Suprapubic skin (tissue), 4 donors: Measurements from ENCODE around the gene APOL1. TPM values are rescaled to one million over a fixed set of nuclear protein-coding genes. Genes with fewer than 3 reads are reported as not detected.

ENCODE experiments used
- DNase-seq, 2 donors: peaks; one replicate each; pipeline ENCODE4 v3.0.0-alpha.2; 2019; ENCODE audit warnings: low spot score in 2 of 2
- H3K27ac ChIP-seq: fragments of 200-600 bp; sonication (generic); one replicate; pipeline ENCODE4 v1.5.1; 2019
- H3K27me3 ChIP-seq: fragments of 200-600 bp; sonication (generic); one replicate; pipeline ENCODE4 v1.5.1; 2019
- H3K36me3 ChIP-seq: fragments of 200-600 bp; sonication (generic); one replicate; pipeline ENCODE4 v1.5.1; 2019
- H3K4me1 ChIP-seq: fragments of 200-600 bp; sonication (generic); one replicate; pipeline ENCODE4 v1.5.1; 2019
- H3K4me3 ChIP-seq: fragments of 200-600 bp; sonication (generic); one replicate; pipeline ENCODE4 v1.5.1; 2019; ENCODE audit warnings: mild to moderate bottlenecking
- H3K9me3 ChIP-seq: fragments of 200-600 bp; sonication (generic); one replicate; pipeline ENCODE4 v1.5.1; 2019
- EP300 ChIP-seq: sonication (generic); formaldehyde crosslinking; IDR thresholded peaks from one replicate; pipeline ENCODE4 v1.6.1; 2017; ENCODE audit warnings: antibody characterized with exemption
- POLR2A ChIP-seq, 2 donors: fragments of 450-650 bp; IDR thresholded peaks; one replicate each; pipeline ENCODE4 v1.6.1; 2017; ENCODE audit warnings: antibody characterized with exemption in 2 of 2, mild to moderate bottlenecking in 2 of 2, moderate library complexity in 2 of 2
- POLR2AphosphoS5 ChIP-seq, 3 donors: sonication (generic); formaldehyde crosslinking; IDR thresholded peaks; one replicate each; pipeline ENCODE4 v1.6.1; 2017; ENCODE audit warnings: antibody characterized with exemption in 3 of 3
- WGBS: methylation state at CpG from one replicate; pipeline ENCODE4 v1.1.5; 2018; 5-methylcytosine and 5-hydroxymethylcytosine counted together
- total RNA-seq, 4 donors: library from RNA; depleted of rRNA; stranded (reverse); fragments of >200 nt; gene quantifications; one replicate each; pipeline ENCODE4 v1.1.0, GENCODE V29; 2016
- TF ChIP-seq, protein P1 (sequence below), 2 donors: fragments of 200-600 bp in 1 of 2; fragments of 450-650 bp in 1 of 2; sonication (generic) in 1 of 2; IDR thresholded peaks; one replicate each; pipeline ENCODE4 v1.5.1; 2016 to 2019; ENCODE audit warnings: antibody characterized with exemption in 2 of 2, mild to moderate bottlenecking in 1 of 2, moderate library complexity in 1 of 2

Gene APOL1
- total RNA-seq, 4 donors from 2014 or later = 1.2 to 7.3 (median 3.0) TPM

DNA sequence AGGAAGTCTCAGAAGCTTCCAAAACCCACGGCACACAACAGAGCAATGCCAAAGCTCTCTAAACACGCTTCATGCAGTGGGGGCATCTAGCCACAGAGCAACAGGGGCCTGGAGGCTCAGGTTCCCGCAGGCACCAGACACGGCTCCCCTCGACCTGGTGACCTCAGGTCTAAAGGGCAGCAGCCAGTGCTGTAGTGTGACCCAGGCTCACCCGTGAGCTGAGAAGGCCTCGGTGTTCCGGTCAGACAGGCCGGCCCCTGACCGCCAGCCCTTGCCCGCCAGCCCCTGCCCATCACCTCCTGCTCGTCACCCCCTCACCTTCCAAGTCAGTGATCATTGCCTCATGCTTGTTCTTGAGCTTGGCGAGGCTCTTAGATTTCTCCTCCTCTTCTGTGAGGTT, 45.7 kb downstream of the APOL1 start:
- no peak overlapping the region for H3K27ac ChIP-seq

DNA sequence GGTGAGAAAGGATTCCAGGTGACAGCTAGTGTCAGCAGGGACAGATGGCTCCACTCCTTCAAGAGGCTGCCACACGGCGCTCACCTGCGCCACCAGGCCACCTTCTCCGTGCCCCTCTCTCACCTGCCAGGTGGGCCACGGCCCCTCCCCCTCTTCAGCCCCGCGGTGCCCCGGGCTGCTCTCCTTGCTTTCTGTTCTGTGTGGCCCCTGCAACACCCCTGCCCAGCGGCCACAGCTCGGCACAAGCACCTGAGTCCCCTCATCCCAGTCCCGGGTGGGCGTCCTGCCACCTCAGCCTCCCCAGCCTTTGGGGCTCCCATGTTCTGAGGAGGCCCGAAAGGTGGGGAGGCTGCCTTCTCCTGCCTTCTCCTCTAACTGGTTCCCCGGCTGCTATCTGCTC, 46.4 kb downstream of the APOL1 start:
- TF ChIP-seq EP300 (no peak), POLR2A (IDR thresholded peaks at IDR 0.05) (no peak), POLR2AphosphoS5 (IDR thresholded peaks at IDR 0.05) (no peak)
- TF ChIP-seq, protein P1, sequence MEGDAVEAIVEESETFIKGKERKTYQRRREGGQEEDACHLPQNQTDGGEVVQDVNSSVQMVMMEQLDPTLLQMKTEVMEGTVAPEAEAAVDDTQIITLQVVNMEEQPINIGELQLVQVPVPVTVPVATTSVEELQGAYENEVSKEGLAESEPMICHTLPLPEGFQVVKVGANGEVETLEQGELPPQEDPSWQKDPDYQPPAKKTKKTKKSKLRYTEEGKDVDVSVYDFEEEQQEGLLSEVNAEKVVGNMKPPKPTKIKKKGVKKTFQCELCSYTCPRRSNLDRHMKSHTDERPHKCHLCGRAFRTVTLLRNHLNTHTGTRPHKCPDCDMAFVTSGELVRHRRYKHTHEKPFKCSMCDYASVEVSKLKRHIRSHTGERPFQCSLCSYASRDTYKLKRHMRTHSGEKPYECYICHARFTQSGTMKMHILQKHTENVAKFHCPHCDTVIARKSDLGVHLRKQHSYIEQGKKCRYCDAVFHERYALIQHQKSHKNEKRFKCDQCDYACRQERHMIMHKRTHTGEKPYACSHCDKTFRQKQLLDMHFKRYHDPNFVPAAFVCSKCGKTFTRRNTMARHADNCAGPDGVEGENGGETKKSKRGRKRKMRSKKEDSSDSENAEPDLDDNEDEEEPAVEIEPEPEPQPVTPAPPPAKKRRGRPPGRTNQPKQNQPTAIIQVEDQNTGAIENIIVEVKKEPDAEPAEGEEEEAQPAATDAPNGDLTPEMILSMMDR (IDR thresholded peaks at IDR 0.05) = no peak
- Histone ChIP-seq H3K9me3 (no peaks in the 10 kb centered on the region), H3K4me1 (no peaks in the 10 kb centered on the region), H3K27me3 (no peaks in the 10 kb centered on the region), H3K4me3 (no peak overlapping the region), H3K27ac (no peak overlapping the region), H3K36me3 (peaks cover 98% of the 10 kb centered on the region)
- WGBS = 83% methylated on average over 9 of the region's 14 CpGs
- DNase-seq = no peak

More for the DNA sequence above, 45.7 kb downstream of the APOL1 start:
- no peak for DNase-seq
- Histone ChIP-seq H3K4me1 (no peaks in the 10 kb centered on the region), H3K4me3 (no peak overlapping the region), H3K9me3 (no peaks in the 10 kb centered on the region), H3K36me3 (peaks cover 98% of the 10 kb centered on the region), H3K27me3 (no peaks in the 10 kb centered on the region)
- 97% methylated on average over 13 of the region's 13 CpGs for WGBS
- TF ChIP-seq, protein P1 (IDR thresholded peaks at IDR 0.05) = no peak
- no peak for TF ChIP-seq POLR2A (IDR thresholded peaks at IDR 0.05)
- no peak for TF ChIP-seq EP300
- no peak for TF ChIP-seq POLR2AphosphoS5 (IDR thresholded peaks at IDR 0.05)

DNA sequence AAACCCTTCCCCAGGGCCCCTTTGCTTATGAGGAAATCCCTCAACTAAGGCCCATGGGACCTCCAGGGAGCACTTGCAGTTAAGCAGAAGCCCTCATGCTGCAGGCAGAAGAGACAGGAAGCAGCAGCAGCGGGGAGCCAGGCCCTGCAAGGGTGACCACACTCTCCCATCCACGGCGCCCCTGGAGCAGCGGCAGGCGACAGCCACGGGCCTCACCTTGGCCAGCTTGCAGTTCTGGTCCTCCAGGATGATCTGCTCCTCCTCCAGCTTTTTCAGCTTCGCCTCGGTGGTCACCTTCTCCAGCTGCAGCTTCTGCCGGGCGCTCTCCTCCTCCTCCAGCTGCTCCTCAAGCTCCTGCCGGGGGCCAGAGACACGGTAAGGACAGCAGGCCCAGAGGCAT, 47.0 kb downstream of the APOL1 start:
- H3K4me1 ChIP-seq = no peaks in the 10 kb centered on the region
- H3K27me3 ChIP-seq = no peaks in the 10 kb centered on the region
- H3K9me3 ChIP-seq = no peaks in the 10 kb centered on the region
- no peak for DNase-seq
- no peak for TF ChIP-seq POLR2AphosphoS5 (IDR thresholded peaks at IDR 0.05)
- TF ChIP-seq EP300 = no peak
- TF ChIP-seq POLR2A (IDR thresholded peaks at IDR 0.05) = no peak
- TF ChIP-seq, protein P1 (IDR thresholded peaks at IDR 0.05) = no peak
- H3K4me3 ChIP-seq = no peak overlapping the region
- peaks cover 98% of the 10 kb centered on the region for H3K36me3 ChIP-seq
- no CpG with 5 or more reads among the region's 12 CpGs for WGBS
- H3K27ac ChIP-seq = no peak overlapping the region

DNA sequence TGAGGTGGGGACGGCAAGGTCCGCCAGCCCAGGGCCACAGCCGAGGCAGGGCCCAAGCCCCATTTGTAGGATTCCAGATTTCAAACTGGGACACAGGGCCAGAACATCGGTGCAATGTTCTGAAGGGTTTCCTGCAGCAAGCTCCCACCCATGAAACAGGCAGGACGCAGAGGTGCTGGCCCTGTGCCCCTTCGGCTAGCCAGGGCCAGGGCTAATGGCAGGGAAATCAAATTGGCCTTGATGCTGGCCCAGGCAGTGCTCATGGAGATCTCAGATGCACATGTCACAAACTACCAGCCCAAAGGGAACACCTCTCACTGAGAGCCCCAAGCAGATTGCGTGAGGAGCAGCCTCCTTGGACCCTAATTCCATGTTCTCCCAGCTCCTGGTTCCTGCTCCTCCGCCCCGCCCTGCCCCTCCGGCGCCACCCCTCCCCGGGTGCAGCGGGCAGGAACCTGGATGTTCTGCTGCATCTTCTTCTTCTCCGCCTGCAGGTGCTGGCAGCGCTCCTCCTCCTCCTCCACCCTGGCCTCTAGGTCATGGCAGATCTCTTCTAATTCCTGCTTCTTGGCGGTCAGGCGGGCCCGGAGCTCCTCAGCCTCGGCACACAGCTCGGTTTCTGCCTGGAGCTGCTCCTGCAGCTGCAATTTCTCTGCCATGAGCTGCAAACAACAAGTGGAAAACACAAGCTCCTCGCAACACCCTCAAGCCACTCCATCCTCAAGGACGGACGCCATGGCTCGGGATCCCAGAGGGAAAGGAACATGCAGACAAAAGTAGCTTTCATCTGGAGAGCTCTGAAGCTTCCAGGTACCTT, 47.7 kb downstream of the APOL1 start:
- WGBS = 84% methylated on average over 20 of the region's 24 CpGs
- no peak overlapping the region for H3K27ac ChIP-seq

DNA sequence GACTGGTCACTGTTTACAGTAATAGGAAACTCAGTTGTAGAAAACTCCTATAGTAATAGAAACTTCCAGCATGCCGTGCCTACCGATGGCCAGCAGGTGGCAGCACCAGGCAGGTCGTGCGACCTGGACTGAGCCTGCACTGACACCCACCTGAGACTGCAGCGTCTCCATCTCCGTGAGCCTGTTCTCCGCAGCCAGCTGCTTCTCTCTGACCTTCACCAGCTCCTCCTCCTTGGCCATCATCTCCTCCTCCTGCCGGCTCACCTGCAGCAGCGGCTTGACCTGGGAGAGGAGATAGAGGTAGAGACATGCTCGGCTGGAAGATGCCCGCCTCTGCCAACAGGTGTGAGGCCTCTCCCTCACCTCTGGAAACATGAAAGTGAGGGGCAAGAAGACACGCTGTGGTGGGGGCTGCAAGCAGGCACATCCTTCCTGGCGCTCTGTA, 48.5 kb downstream of the APOL1 start:
- no peak for TF ChIP-seq EP300
- TF ChIP-seq, protein P1 (IDR thresholded peaks at IDR 0.05) = peak; percentile 86 to 94
- TF ChIP-seq POLR2A (IDR thresholded peaks at IDR 0.05) = no peak
- peak in 1 of 3 donors; percentile 31 for TF ChIP-seq POLR2AphosphoS5 (IDR thresholded peaks at IDR 0.05)
- Histone ChIP-seq H3K9me3 (no peaks in the 10 kb centered on the region), H3K4me3 (no peak overlapping the region), H3K27ac (no peak overlapping the region), H3K4me1 (no peaks in the 10 kb centered on the region), H3K27me3 (no peaks in the 10 kb centered on the region), H3K36me3 (peaks cover 98% of the 10 kb centered on the region)
- DNase-seq = no peak
- 33% methylated on average over 13 of the region's 13 CpGs for WGBS

More for the DNA sequence above, 47.7 kb downstream of the APOL1 start:
- Histone ChIP-seq H3K9me3 (no peaks in the 10 kb centered on the region), H3K4me3 (no peak overlapping the region), H3K27me3 (no peaks in the 10 kb centered on the region), H3K4me1 (no peaks in the 10 kb centered on the region), H3K36me3 (peaks cover 98% of the 10 kb centered on the region)
- DNase-seq = no peak
- TF ChIP-seq EP300 = no peak
- no peak for TF ChIP-seq POLR2A (IDR thresholded peaks at IDR 0.05)
- TF ChIP-seq, protein P1 (IDR thresholded peaks at IDR 0.05) = no peak
- no peak for TF ChIP-seq POLR2AphosphoS5 (IDR thresholded peaks at IDR 0.05)
